GM23338 (cell line): ENCODE results near the gene KLK10. TPM values are rescaled to one million over a fixed set of nuclear protein-coding genes. Genes with fewer than 3 reads are reported as not detected.

Experiments used
- ATAC-seq: fragments of 200-7000 bp; cut with Tn5 transposase; 3 replicates; pipeline ENCODE4 v1.9.1; 2020
- DNase-seq: peaks from one replicate; pipeline ENCODE4 v3.0.0-alpha.2; 2015; ENCODE audit warnings: low spot score
- H2AFZ ChIP-seq: fragments of 200-600 bp; sonication (generic); 2 replicates; pipeline ENCODE4 v1.8.0; 2016; ENCODE audit warnings: antibody characterized with exemption, mild to moderate bottlenecking, moderate library complexity
- H3F3A ChIP-seq: fragments of 200-600 bp; sonication (generic); replicated peaks from 2 replicates; pipeline ENCODE4 v1.8.0; 2017; ENCODE audit warnings: antibody characterized with exemption, mixed run types, low read depth
- H3K27ac ChIP-seq: fragments of 200-600 bp; sonication (generic); 2 replicates; pipeline ENCODE4 v1.6.1; 2016; ENCODE audit warnings: low read depth
- H3K27me3 ChIP-seq: fragments of 200-600 bp; sonication (generic); 2 replicates; pipeline ENCODE4 v1.8.0; 2016; ENCODE audit warnings: mild to moderate bottlenecking, mixed run types, moderate library complexity; ENCODE audit not compliant: insufficient read depth
- H3K36me3 ChIP-seq: fragments of 200-600 bp; sonication (generic); 2 replicates; pipeline ENCODE4 v1.8.0; 2016; ENCODE audit warnings: mild to moderate bottlenecking; ENCODE audit not compliant: insufficient read depth
- H3K4me1 ChIP-seq: fragments of 200-600 bp; sonication (generic); 2 replicates; pipeline ENCODE4 v1.8.0; 2016; ENCODE audit warnings: mild to moderate bottlenecking, moderate library complexity; ENCODE audit not compliant: insufficient read depth
- H3K4me2 ChIP-seq: fragments of 200-600 bp; sonication (generic); 2 replicates; pipeline ENCODE4 v1.7.1; 2017; ENCODE audit warnings: mixed run types
- H3K4me3 ChIP-seq: fragments of 200-600 bp; sonication (generic); 2 replicates; pipeline ENCODE4 v1.6.1; 2016; ENCODE audit warnings: mixed run types
- H3K79me2 ChIP-seq: fragments of 200-600 bp; sonication (generic); replicated peaks from 2 replicates; pipeline ENCODE4 v1.8.0; 2017; ENCODE audit warnings: mild to moderate bottlenecking; ENCODE audit not compliant: insufficient read depth
- H3K9me2 ChIP-seq: fragments of 200-600 bp; sonication (generic); 2 replicates; pipeline ENCODE4 v1.8.0; 2017; ENCODE audit not compliant: insufficient read depth
- H4K20me1 ChIP-seq: fragments of 200-600 bp; sonication (generic); replicated peaks from 2 replicates; pipeline ENCODE4 v1.8.0; 2017; ENCODE audit warnings: mild to moderate bottlenecking; ENCODE audit not compliant: insufficient read depth
- H3K27ac Mint-ChIP-seq: 2 replicates; pipeline ENCODE4 v1.8.0; 2020; ENCODE audit warnings: inconsistent platforms, mild to moderate bottlenecking, moderate library complexity, mixed read lengths
- H3K27me3 Mint-ChIP-seq: 3 replicates; pipeline ENCODE4 v1.8.0; 2022; ENCODE audit warnings: low read depth, mild to moderate bottlenecking, moderate library complexity, mixed read lengths, inconsistent platforms; ENCODE audit not compliant: insufficient read depth, poor library complexity
- H3K36me3 Mint-ChIP-seq: 3 replicates; pipeline ENCODE4 v1.8.0; 2021; ENCODE audit warnings: low read depth, mild to moderate bottlenecking, inconsistent platforms, moderate library complexity, mixed read lengths
- H3K4me1 Mint-ChIP-seq: 3 replicates; pipeline ENCODE4 v1.8.0; 2020; ENCODE audit warnings: mild to moderate bottlenecking, inconsistent platforms, mixed read lengths
- H3K4me3 Mint-ChIP-seq: 3 replicates; pipeline ENCODE4 v1.8.0; 2021; ENCODE audit warnings: moderate library complexity, mild to moderate bottlenecking, inconsistent platforms, mixed read lengths
- H3K9me3 Mint-ChIP-seq: 3 replicates; pipeline ENCODE4 v1.8.0; 2020; ENCODE audit warnings: moderate library complexity, mild to moderate bottlenecking, inconsistent platforms, mixed read lengths
- CREB1 ChIP-seq: fragments of 250-450 bp; sonication (Bioruptor Pico); IDR thresholded peaks from 2 replicates; pipeline ENCODE4 v1.5.0; 2020; ENCODE audit warnings: low read depth, mild to moderate bottlenecking, moderate library complexity
- EZH2 ChIP-seq: fragments of 200-600 bp; sonication (generic); IDR thresholded peaks from one replicate; pipeline ENCODE4 v1.8.0; 2017; ENCODE audit warnings: antibody characterized with exemption, mild to moderate bottlenecking, low read depth; ENCODE audit not compliant: unreplicated experiment
- EZH2phosphoT487 ChIP-seq: fragments of 200-600 bp; sonication (generic); IDR thresholded peaks from one replicate; pipeline ENCODE4 v1.8.1; 2018; ENCODE audit warnings: antibody characterized with exemption; ENCODE audit not compliant: unreplicated experiment
- JUNB ChIP-seq: IDR thresholded peaks from one replicate; pipeline ENCODE4 v1.6.1; 2016; ENCODE audit warnings: antibody characterized with exemption; ENCODE audit not compliant: unreplicated experiment
- NANOG ChIP-seq: IDR thresholded peaks from 2 replicates; pipeline ENCODE4 v1.6.1; 2016; ENCODE audit warnings: antibody characterized with exemption, borderline replicate concordance
- POLR2AphosphoS5 ChIP-seq: IDR thresholded peaks from 2 replicates; pipeline ENCODE4 v1.6.1; 2016; ENCODE audit warnings: antibody characterized with exemption, low read depth
- STAT1 ChIP-seq: IDR thresholded peaks from one replicate; pipeline ENCODE4 v1.6.1; 2016; ENCODE audit warnings: antibody characterized with exemption; ENCODE audit not compliant: unreplicated experiment
- ZNF114 ChIP-seq: fragments of 250-450 bp; sonication (Bioruptor Pico); IDR thresholded peaks from 2 replicates; pipeline ENCODE4 v1.5.0; 2020; ENCODE audit warnings: mild to moderate bottlenecking, moderate library complexity
- ZNF331 ChIP-seq: fragments of 250-450 bp; sonication (Bioruptor Pico); IDR thresholded peaks from 2 replicates; pipeline ENCODE4 v1.5.0; 2020; ENCODE audit warnings: low read depth, mild to moderate bottlenecking, moderate library complexity
- polyA plus RNA-seq: library from polyadenylated mRNA; unstranded; fragments of >200 nt; fragmentation: Nextera tagmentation; extraction: Ambion mirVana; gene quantifications from 2 replicates; pipeline ENCODE4 v1.2.1, GENCODE V29; 2016
- total RNA-seq: library from RNA; depleted of rRNA; stranded (reverse); fragments of >200 nt; shearing (Covaris generic); gene quantifications from 2 replicates; pipeline ENCODE4 v1.2.3, GENCODE V29; 2014
- TF ChIP-seq, protein P1 (sequence below), 2 experiments: fragments of 200-600 bp in 1 of 2; sonication (generic) in 1 of 2; conservative IDR thresholded peaks; 2 replicates each; pipeline versions ENCODE4 v1.5.1 to v1.6.1; 2016 to 2017; ENCODE audit warnings: antibody characterized with exemption in 2 of 2, low read depth in 2 of 2, mild to moderate bottlenecking in 2 of 2, moderate library complexity in 1 of 2
- TF ChIP-seq, protein P2 (sequence below): IDR thresholded peaks from 2 replicates; pipeline ENCODE4 v1.6.1; 2016; ENCODE audit warnings: antibody characterized with exemption
- TF ChIP-seq, protein P3 (sequence below): IDR thresholded peaks from one replicate; pipeline ENCODE4 v1.6.1; 2018; ENCODE audit warnings: antibody characterized with exemption; ENCODE audit not compliant: unreplicated experiment
- TF ChIP-seq, protein P4 (sequence below): fragments of 250-450 bp; sonication (Bioruptor Pico); IDR thresholded peaks from 2 replicates; pipeline ENCODE4 v1.5.0; 2020; ENCODE audit warnings: mild to moderate bottlenecking, moderate library complexity

KLK10 gene
- total and polyA plus RNA-seq, 2 experiments from 2014 or later, result 6.1 to 6.6 TPM

- H3K27ac ChIP-seq, result no peak overlapping the region
- no peak for DNase-seq
- H4K20me1 ChIP-seq, result no peaks in the 10 kb centered on the region
- no peak for ATAC-seq
- H3F3A ChIP-seq, result no peaks in the 10 kb centered on the region
- no peak overlapping the region for H2AFZ ChIP-seq
- H3K4me3 ChIP-seq, result no peak overlapping the region
- Mint-ChIP-seq H3K27ac (no peak overlapping the region), H3K27me3 (peaks cover 4% of the 10 kb centered on the region), H3K9me3 (peaks cover 9% of the 10 kb centered on the region; the same call in 2 of the 3 replicates), H3K4me3 (no peak overlapping the region), H3K4me1 (peaks cover 15% of the 10 kb centered on the region), H3K36me3 (no peaks in the 10 kb centered on the region; the same call in 2 of the 3 replicates)
- TF ChIP-seq ZNF114 (no peak), POLR2AphosphoS5 (no peak), NANOG (no peak), CREB1 (no peak), EZH2phosphoT487 (no peak), EZH2 (no peak), STAT1 (no peak), JUNB (no peak), ZNF331 (CRISPR knock-in tag) (no peak)
- TF ChIP-seq, protein P1, sequence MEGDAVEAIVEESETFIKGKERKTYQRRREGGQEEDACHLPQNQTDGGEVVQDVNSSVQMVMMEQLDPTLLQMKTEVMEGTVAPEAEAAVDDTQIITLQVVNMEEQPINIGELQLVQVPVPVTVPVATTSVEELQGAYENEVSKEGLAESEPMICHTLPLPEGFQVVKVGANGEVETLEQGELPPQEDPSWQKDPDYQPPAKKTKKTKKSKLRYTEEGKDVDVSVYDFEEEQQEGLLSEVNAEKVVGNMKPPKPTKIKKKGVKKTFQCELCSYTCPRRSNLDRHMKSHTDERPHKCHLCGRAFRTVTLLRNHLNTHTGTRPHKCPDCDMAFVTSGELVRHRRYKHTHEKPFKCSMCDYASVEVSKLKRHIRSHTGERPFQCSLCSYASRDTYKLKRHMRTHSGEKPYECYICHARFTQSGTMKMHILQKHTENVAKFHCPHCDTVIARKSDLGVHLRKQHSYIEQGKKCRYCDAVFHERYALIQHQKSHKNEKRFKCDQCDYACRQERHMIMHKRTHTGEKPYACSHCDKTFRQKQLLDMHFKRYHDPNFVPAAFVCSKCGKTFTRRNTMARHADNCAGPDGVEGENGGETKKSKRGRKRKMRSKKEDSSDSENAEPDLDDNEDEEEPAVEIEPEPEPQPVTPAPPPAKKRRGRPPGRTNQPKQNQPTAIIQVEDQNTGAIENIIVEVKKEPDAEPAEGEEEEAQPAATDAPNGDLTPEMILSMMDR (conservative IDR thresholded peaks at IDR 0.05; ENCODE audit: low read depth in 2 of 2), result no peak
- TF ChIP-seq, protein P2, sequence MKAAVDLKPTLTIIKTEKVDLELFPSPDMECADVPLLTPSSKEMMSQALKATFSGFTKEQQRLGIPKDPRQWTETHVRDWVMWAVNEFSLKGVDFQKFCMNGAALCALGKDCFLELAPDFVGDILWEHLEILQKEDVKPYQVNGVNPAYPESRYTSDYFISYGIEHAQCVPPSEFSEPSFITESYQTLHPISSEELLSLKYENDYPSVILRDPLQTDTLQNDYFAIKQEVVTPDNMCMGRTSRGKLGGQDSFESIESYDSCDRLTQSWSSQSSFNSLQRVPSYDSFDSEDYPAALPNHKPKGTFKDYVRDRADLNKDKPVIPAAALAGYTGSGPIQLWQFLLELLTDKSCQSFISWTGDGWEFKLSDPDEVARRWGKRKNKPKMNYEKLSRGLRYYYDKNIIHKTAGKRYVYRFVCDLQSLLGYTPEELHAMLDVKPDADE, result no peak
- TF ChIP-seq, protein P3, sequence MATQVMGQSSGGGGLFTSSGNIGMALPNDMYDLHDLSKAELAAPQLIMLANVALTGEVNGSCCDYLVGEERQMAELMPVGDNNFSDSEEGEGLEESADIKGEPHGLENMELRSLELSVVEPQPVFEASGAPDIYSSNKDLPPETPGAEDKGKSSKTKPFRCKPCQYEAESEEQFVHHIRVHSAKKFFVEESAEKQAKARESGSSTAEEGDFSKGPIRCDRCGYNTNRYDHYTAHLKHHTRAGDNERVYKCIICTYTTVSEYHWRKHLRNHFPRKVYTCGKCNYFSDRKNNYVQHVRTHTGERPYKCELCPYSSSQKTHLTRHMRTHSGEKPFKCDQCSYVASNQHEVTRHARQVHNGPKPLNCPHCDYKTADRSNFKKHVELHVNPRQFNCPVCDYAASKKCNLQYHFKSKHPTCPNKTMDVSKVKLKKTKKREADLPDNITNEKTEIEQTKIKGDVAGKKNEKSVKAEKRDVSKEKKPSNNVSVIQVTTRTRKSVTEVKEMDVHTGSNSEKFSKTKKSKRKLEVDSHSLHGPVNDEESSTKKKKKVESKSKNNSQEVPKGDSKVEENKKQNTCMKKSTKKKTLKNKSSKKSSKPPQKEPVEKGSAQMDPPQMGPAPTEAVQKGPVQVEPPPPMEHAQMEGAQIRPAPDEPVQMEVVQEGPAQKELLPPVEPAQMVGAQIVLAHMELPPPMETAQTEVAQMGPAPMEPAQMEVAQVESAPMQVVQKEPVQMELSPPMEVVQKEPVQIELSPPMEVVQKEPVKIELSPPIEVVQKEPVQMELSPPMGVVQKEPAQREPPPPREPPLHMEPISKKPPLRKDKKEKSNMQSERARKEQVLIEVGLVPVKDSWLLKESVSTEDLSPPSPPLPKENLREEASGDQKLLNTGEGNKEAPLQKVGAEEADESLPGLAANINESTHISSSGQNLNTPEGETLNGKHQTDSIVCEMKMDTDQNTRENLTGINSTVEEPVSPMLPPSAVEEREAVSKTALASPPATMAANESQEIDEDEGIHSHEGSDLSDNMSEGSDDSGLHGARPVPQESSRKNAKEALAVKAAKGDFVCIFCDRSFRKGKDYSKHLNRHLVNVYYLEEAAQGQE, result no peak
- TF ChIP-seq, protein P4, sequence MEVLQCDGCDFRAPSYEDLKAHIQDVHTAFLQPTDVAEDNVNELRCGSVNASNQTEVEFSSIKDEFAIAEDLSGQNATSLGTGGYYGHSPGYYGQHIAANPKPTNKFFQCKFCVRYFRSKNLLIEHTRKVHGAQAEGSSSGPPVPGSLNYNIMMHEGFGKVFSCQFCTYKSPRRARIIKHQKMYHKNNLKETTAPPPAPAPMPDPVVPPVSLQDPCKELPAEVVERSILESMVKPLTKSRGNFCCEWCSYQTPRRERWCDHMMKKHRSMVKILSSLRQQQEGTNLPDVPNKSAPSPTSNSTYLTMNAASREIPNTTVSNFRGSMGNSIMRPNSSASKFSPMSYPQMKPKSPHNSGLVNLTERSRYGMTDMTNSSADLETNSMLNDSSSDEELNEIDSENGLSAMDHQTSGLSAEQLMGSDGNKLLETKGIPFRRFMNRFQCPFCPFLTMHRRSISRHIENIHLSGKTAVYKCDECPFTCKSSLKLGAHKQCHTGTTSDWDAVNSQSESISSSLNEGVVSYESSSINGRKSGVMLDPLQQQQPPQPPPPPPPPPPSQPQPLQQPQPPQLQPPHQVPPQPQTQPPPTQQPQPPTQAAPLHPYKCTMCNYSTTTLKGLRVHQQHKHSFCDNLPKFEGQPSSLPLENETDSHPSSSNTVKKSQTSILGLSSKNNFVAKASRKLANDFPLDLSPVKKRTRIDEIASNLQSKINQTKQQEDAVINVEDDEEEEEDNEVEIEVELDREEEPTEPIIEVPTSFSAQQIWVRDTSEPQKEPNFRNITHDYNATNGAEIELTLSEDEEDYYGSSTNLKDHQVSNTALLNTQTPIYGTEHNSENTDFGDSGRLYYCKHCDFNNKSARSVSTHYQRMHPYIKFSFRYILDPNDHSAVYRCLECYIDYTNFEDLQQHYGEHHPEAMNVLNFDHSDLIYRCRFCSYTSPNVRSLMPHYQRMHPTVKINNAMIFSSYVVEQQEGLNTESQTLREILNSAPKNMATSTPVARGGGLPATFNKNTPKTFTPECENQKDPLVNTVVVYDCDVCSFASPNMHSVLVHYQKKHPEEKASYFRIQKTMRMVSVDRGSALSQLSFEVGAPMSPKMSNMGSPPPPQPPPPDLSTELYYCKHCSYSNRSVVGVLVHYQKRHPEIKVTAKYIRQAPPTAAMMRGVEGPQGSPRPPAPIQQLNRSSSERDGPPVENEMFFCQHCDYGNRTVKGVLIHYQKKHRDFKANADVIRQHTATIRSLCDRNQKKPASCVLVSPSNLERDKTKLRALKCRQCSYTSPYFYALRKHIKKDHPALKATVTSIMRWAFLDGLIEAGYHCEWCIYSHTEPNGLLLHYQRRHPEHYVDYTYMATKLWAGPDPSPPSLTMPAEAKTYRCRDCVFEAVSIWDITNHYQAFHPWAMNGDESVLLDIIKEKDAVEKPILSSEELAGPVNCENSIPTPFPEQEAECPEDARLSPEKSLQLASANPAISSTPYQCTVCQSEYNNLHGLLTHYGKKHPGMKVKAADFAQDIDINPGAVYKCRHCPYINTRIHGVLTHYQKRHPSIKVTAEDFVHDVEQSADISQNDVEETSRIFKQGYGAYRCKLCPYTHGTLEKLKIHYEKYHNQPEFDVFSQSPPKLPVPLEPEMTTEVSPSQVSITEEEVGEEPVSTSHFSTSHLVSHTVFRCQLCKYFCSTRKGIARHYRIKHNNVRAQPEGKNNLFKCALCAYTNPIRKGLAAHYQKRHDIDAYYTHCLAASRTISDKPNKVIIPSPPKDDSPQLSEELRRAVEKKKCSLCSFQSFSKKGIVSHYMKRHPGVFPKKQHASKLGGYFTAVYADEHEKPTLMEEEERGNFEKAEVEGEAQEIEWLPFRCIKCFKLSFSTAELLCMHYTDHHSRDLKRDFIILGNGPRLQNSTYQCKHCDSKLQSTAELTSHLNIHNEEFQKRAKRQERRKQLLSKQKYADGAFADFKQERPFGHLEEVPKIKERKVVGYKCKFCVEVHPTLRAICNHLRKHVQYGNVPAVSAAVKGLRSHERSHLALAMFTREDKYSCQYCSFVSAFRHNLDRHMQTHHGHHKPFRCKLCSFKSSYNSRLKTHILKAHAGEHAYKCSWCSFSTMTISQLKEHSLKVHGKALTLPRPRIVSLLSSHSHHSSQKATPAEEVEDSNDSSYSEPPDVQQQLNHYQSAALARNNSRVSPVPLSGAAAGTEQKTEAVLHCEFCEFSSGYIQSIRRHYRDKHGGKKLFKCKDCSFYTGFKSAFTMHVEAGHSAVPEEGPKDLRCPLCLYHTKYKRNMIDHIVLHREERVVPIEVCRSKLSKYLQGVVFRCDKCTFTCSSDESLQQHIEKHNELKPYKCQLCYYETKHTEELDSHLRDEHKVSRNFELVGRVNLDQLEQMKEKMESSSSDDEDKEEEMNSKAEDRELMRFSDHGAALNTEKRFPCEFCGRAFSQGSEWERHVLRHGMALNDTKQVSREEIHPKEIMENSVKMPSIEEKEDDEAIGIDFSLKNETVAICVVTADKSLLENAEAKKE (CRISPR knock-in tag), result no peak
- no peaks in the 10 kb centered on the region for H3K27me3 ChIP-seq
- peaks cover 11% of the 10 kb centered on the region for H3K4me1 ChIP-seq
- no peaks in the 10 kb centered on the region for H3K9me2 ChIP-seq
- no peaks in the 10 kb centered on the region for H3K79me2 ChIP-seq
- no peak overlapping the region for H3K4me2 ChIP-seq
- H3K36me3 ChIP-seq, result no peaks in the 10 kb centered on the region
Measured at GRCh38 chr19:51040151-51040550, 20.6 kb upstream of the KLK10 start.
